IMR-90 (cell line): Measurements from ENCODE around the gene NPTX1. TPM values are rescaled to one million over a fixed set of nuclear protein-coding genes. Genes with fewer than 3 reads are reported as not detected.

ENCODE experiments used
- ATAC-seq: fragments of 200-7000 bp; cut with Tn5 transposase; 2 replicates; pipeline ENCODE4 v1.9.1; 2020; ENCODE audit warnings: low read depth, mild to moderate bottlenecking, moderate library complexity
- BruUV-seq: library from RNA; stranded (reverse); fragments of 400-500 nt; replicated peaks from 2 replicates; lab custom pipeline; 2021; lab: Mats Ljungman, UMichigan
- CTCF ChIA-PET: fragments of 300-600 bp; formaldehyde crosslinking; extraction: SDS; loops from one replicate; lab custom pipeline; 2021; ENCODE audit warnings: antibody characterized with exemption; lab: Yijun Ruan, JAX
- POLR2A ChIA-PET: fragments of 300-600 bp; sonication (Branson Sonifier 250); formaldehyde crosslinking; loops from one replicate; lab custom pipeline; 2022; ENCODE audit warnings: antibody characterized with exemption; ENCODE audit not compliant: unreplicated experiment; lab: Charles Lee
- DNase-seq: peaks from one replicate; pipeline ENCODE4 v3.0.0; 2013
- H2AFZ ChIP-seq: replicated peaks from 2 replicates; pipeline ENCODE3; 2013; ENCODE audit warnings: low read length, mild to moderate bottlenecking; ENCODE audit not compliant: poor library complexity
- H2AK5ac ChIP-seq: 2 replicates; pipeline ENCODE4 v1.6.1; 2013; ENCODE audit warnings: low read depth, low read length, inconsistent platforms
- H2AK9ac ChIP-seq: replicated peaks from 2 replicates; pipeline ENCODE3; 2013; ENCODE audit warnings: mild to moderate bottlenecking, low read depth, low read length, moderate library complexity; ENCODE audit not compliant: poor library complexity
- H2BK120ac ChIP-seq: 2 replicates; pipeline ENCODE4 v1.6.1; 2013; ENCODE audit warnings: low read depth, low read length, inconsistent platforms
- H2BK15ac ChIP-seq: 3 replicates; pipeline ENCODE4 v1.6.1; 2013; ENCODE audit warnings: low read depth, low read length, inconsistent platforms
- H2BK20ac ChIP-seq: 2 replicates; pipeline ENCODE4 v1.6.1; 2013; ENCODE audit warnings: low read depth, mild to moderate bottlenecking, inconsistent platforms, low read length, moderate library complexity
- H2BK5ac ChIP-seq: 2 replicates; pipeline ENCODE4 v1.6.1; 2013; ENCODE audit warnings: mild to moderate bottlenecking, low read depth, low read length, inconsistent platforms; ENCODE audit not compliant: poor library complexity, severe bottlenecking
- H3K14ac ChIP-seq: replicated peaks from 2 replicates; pipeline ENCODE4 v1.6.1; 2013; ENCODE audit warnings: low read depth, low read length, inconsistent platforms
- H3K18ac ChIP-seq: 2 replicates; pipeline ENCODE4 v1.6.1; 2013; ENCODE audit warnings: low read depth, low read length, control low read depth
- H3K23ac ChIP-seq: 2 replicates; pipeline ENCODE4 v1.6.1; 2013; ENCODE audit warnings: low read depth, low read length, inconsistent platforms
- H3K27ac ChIP-seq: 2 replicates; pipeline ENCODE4 v1.5.1; 2013; ENCODE audit warnings: mild to moderate bottlenecking, control low read depth, low read length; ENCODE audit not compliant: insufficient read depth
- H3K27me3 ChIP-seq: 2 replicates; pipeline ENCODE4 v1.6.1; 2013; ENCODE audit warnings: low read length; ENCODE audit not compliant: control insufficient read depth, insufficient read depth
- H3K36me3 ChIP-seq: 2 replicates; pipeline ENCODE4 v1.6.1; 2013; ENCODE audit warnings: low read length, mixed read lengths; ENCODE audit not compliant: control insufficient read depth, insufficient read depth
- H3K4ac ChIP-seq: 2 replicates; pipeline ENCODE4 v1.6.1; 2013; ENCODE audit warnings: low read depth, low read length, inconsistent platforms
- H3K4me1 ChIP-seq: 2 replicates; pipeline ENCODE4 v1.6.1; 2013; ENCODE audit warnings: low read length, mixed read lengths; ENCODE audit not compliant: control insufficient read depth, insufficient read depth
- H3K4me2 ChIP-seq: 2 replicates; pipeline ENCODE4 v1.6.1; 2013; ENCODE audit warnings: low read depth, mild to moderate bottlenecking, control low read depth, low read length, moderate library complexity
- H3K4me3 ChIP-seq: 2 replicates; pipeline ENCODE4 v1.5.1; 2013; ENCODE audit warnings: low read depth, mild to moderate bottlenecking, control low read depth, low read length, moderate library complexity; ENCODE audit not compliant: insufficient read depth
- H3K56ac ChIP-seq: 2 replicates; pipeline ENCODE4 v1.6.1; 2013; ENCODE audit warnings: low read length, inconsistent platforms; ENCODE audit not compliant: insufficient read depth; ENCODE audit errors: extremely low read depth
- H3K79me1 ChIP-seq, 2 experiments: 2 replicates each; pipeline ENCODE4 v1.6.1; 2013; ENCODE audit warnings: low read length in 2 of 2, inconsistent platforms in 1 of 2, low read depth in 1 of 2
- H3K9ac ChIP-seq: 2 replicates; pipeline ENCODE4 v1.6.1; 2013; ENCODE audit warnings: low read depth, low read length, control low read depth
- H3K9me1 ChIP-seq: 2 replicates; pipeline ENCODE4 v1.6.1; 2013; ENCODE audit warnings: low read length, inconsistent platforms; ENCODE audit not compliant: insufficient read depth
- H3K9me3 ChIP-seq: 2 replicates; pipeline ENCODE4 v1.6.1; 2013; ENCODE audit warnings: low read length; ENCODE audit not compliant: control insufficient read depth, insufficient read depth
- H4K20me1 ChIP-seq: 2 replicates; pipeline ENCODE4 v1.6.1; 2013; ENCODE audit warnings: low read length, inconsistent platforms; ENCODE audit not compliant: insufficient read depth
- H4K5ac ChIP-seq: 2 replicates; pipeline ENCODE4 v1.6.1; 2013; ENCODE audit warnings: mild to moderate bottlenecking, low read depth, low read length, control low read depth
- H4K8ac ChIP-seq, 2 experiments: 2 replicates each; pipeline ENCODE4 v1.6.1; 2013; ENCODE audit warnings: low read depth in 2 of 2, low read length in 2 of 2, control low read depth in 1 of 2, inconsistent platforms in 1 of 2
- H4K91ac ChIP-seq: 2 replicates; pipeline ENCODE4 v1.6.1; 2013; ENCODE audit warnings: low read depth, low read length, inconsistent platforms; ENCODE audit not compliant: insufficient read depth
- RAD21 ChIP-seq: IDR thresholded peaks from 2 replicates; pipeline ENCODE4 v1.6.1; 2012; ENCODE audit warnings: low read length, improper control_type of control experiment
- USF2 ChIP-seq: fragments of 150-350 bp; IDR thresholded peaks from 2 replicates; pipeline ENCODE4 v1.6.1; 2017; ENCODE audit warnings: mild to moderate bottlenecking, antibody characterized with exemption, low read length, low read depth
- WGBS, 2 experiments: methylation state at CpG; one replicate each; pipeline versions ENCODE4 v1.1.5 to v1.1.7; 2013; ENCODE audit warnings: missing lambda C conversion rate in 2 of 2; ENCODE audit not compliant: insufficient read length in 1 of 2; ENCODE audit errors: extremely low coverage in 2 of 2; 5-methylcytosine and 5-hydroxymethylcytosine counted together
- dilution Hi-C: fragments of 300-500 bp; cut with HindIII; formaldehyde crosslinking; loops from one replicate; pipeline ENCODE4 v1.14.3; 2018; ENCODE audit warnings: low sequenced_read_pairs; ENCODE audit not compliant: unreplicated experiment
- in situ Hi-C: fragments of 300-500 bp; cut with MboI; formaldehyde crosslinking; loops from 3 replicates; pipeline ENCODE4 v1.14.3; 2019; ENCODE audit warnings: low sequenced_read_pairs, inconsistent platforms, mixed read lengths
- intact Hi-C: fragments of 100-400 bp; cut with micrococcal nuclease; formaldehyde crosslinking; loops from 2 replicates; pipeline ENCODE4 v1.10.0; 2022
- polyA plus RNA-seq, 3 experiments: library from polyadenylated mRNA; depleted of rRNA; stranded (reverse); fragments of >200 nt; gene quantifications; 2 replicates each; pipeline ENCODE4 v1.2.3, GENCODE V29; 2012; ENCODE audit warnings: low replicate concordance in 1 of 3
- total RNA-seq: library from RNA; depleted of rRNA; stranded (reverse); fragments of >200 nt; gene quantifications from 2 replicates; pipeline ENCODE4 v1.2.3, GENCODE V29; 2012

The NPTX1 gene
- total and polyA plus RNA-seq, 2 of the 4 experiments (the other 2 are of a cell fraction): 20.8 to 39.5 TPM

DNA sequence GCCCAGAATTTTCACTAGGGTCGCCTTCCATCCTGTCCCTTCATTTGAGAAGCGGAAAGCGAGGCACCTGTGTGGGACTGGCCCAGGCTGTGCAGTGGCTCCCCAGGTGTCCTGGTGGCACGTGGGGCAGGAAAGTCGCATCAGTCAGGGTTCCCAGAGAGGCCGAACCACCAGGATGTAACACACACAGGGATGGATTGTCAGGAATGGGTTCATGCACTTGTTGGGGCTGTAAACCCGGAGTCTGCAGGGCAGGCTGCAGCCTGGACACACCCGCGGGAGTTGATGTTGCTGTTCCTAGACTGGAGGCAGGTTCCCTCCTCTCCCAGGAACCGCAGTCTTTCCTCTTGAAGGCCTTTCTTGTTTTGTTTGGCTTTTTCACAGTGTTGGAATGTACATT is 37.5 kb upstream of the NPTX1 start:
- Histone ChIP-seq H3K9me3 (no peaks in the 10 kb centered on the region), H4K91ac (no peak overlapping the region), H3K79me1 (no peaks in the 10 kb centered on the region), H2AK5ac (peak overlapping the region; percentile 29; the same call in 1 of the 2 replicates), H2AK9ac (peak overlapping the region; percentile 7), H3K4me2 (no peak overlapping the region), H2BK120ac (no peak overlapping the region), H4K20me1 (0 out of 2 replicates have a peak, but pooled peaks cover 6% of the 10 kb centered on the region), H3K56ac (no peak overlapping the region), H3K9ac (no peak overlapping the region), H3K14ac (peak overlapping the region; percentile 50; the same call in 1 of the 2 replicates), H3K23ac (no peak overlapping the region), H2AFZ (peak overlapping the region; percentile 79), H2BK5ac (no peak overlapping the region), H3K4me3 (no peak overlapping the region), H3K36me3 (no peaks in the 10 kb centered on the region), H3K27me3 (peaks cover 7% of the 10 kb centered on the region; the same call in 1 of the 2 replicates), H2BK15ac (peak overlapping the region; percentile 12; the same call in 1 of the 3 replicates), H4K8ac (no peak overlapping the region), H3K27ac (no peak overlapping the region), H3K4ac (peak overlapping the region; percentile 15; the same call in 1 of the 2 replicates), H3K9me1 (peaks cover 11% of the 10 kb centered on the region), H4K5ac (no peak overlapping the region), H3K18ac (no peak overlapping the region), H3K4me1 (peaks cover 7% of the 10 kb centered on the region), H2BK20ac (0 out of 2 replicates have a peak overlapping the region, but pooled peaks have one; percentile 43)
- dilution Hi-C loops: no loop called here
- in situ Hi-C loops: no loop called here
- BruUV-seq: no TSS peak
- 69% methylated on average over 3 of the region's 10 CpGs; no CpG with 5 or more reads in 1 of the 2 experiments for WGBS, 2 experiments
- ATAC-seq: peak; percentile 90
- CTCF ChIA-PET: no interaction called here
- TF ChIP-seq RAD21: peak; percentile 28
- no peak for TF ChIP-seq USF2
- DNase-seq: peak; percentile 86
- POLR2A ChIA-PET: no interaction called here
- intact Hi-C loops: no loop called here
